GM18519 (cell line): Measurements from ENCODE around the gene HLX.

Experiments
- ATAC-seq: cut with Tn5 transposase; IDR thresholded peaks from one replicate; pipeline ENCODE4 v1.9.1; 2021; ENCODE audit warnings: mild to moderate bottlenecking, moderate library complexity; ENCODE audit not compliant: unreplicated experiment, low FRiP score

Gene HLX

GRCh38 chr1:220894025-220894923 lies 15.0 kb downstream of the HLX start:
- no peak for ATAC-seq

- ATAC-seq = no peak
These were observed 15.6 kb downstream of the HLX start for GRCh38 chr1:220894924-220895256.

- no peak for ATAC-seq
These were observed 16.2 kb downstream of the HLX start for GRCh38 chr1:220895412-220895946.

- no peak for ATAC-seq
These were observed 16.8 kb downstream of the HLX start for GRCh38 chr1:220896092-220896491.

GRCh38 chr1:220900842-220901241 lies 21.6 kb downstream of the HLX start:
- ATAC-seq = no peak

- no peak for ATAC-seq
These were observed 22.6 kb downstream of the HLX start for GRCh38 chr1:220901881-220902280.

- no peak for ATAC-seq
These were observed 23.7 kb downstream of the HLX start for GRCh38 chr1:220902916-220903315.

GRCh38 chr1:220904876-220905275 lies 25.6 kb downstream of the HLX start:
- no peak for ATAC-seq

- no peak for ATAC-seq
These were observed 26.7 kb downstream of the HLX start for GRCh38 chr1:220905650-220906560.

- ATAC-seq = no peak
These were observed 27.5 kb downstream of the HLX start for GRCh38 chr1:220906561-220907334.

- no peak for ATAC-seq
These were observed 29.5 kb downstream of the HLX start for GRCh38 chr1:220908757-220909156.

- ATAC-seq = no peak
These were observed 30.8 kb downstream of the HLX start for GRCh38 chr1:220910021-220910420.

GRCh38 chr1:220914283-220915116 lies 35.3 kb downstream of the HLX start:
- no peak for ATAC-seq

GRCh38 chr1:220915117-220915440 lies 35.8 kb downstream of the HLX start:
- ATAC-seq = no peak

- ATAC-seq = no peak
These were observed 36.7 kb downstream of the HLX start for GRCh38 chr1:220915954-220916353.

- ATAC-seq = no peak
These were observed 37.9 kb downstream of the HLX start for GRCh38 chr1:220917101-220917500.

GRCh38 chr1:220917535-220918209 lies 38.4 kb downstream of the HLX start:
- no peak for ATAC-seq

- ATAC-seq = no peak
These were observed 39.2 kb downstream of the HLX start for GRCh38 chr1:220918285-220918951.

GRCh38 chr1:220920967-220921366 lies 41.7 kb downstream of the HLX start:
- ATAC-seq = no peak
